Measurements from ENCODE around the gene GASK1A. TPM values are rescaled to one million over a fixed set of nuclear protein-coding genes. Genes with fewer than 3 reads are reported as not detected.

The GASK1A gene
- total RNA-seq, 2 experiments from 2014 or later: not detected

DNA sequence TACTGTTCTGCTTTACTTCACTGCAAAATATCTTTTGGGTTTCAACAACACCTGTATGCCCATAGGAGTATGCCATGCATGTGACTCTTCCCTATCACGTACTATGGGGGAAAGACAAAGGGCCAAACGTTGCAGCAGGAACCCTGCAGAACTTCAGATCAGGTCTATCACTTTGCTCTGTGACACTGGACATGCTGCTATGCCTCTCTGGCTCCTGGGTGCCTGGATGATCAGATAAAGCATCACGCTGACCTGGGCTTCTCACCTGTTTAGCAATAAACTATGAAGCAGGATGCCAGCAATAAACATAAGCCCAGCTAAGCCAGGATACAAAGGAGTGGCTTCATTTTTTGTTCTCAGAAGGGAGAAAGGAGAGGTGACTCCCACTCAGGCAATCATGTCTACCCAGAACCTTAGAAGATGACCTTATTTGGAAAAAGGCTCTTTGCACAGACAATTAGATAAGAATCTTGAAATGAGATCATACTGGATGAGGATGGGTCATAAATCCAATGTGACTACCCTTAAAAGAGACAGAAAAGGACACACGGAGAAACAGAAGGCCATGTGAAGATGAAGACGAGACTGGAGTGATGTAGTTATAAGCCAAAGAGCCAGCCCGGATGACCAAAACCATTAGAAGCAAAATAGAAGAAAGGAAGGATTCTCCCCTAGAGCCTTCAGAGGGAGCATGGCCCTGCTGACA is 107.5 kb downstream of the GASK1A start:
- no peak for DNase-seq (ENCODE audit: low spot score)
- Histone ChIP-seq H4K20me1 (ENCODE audit: insufficient read depth, low read length) (no peaks in the 10 kb centered on the region), H2AFZ (ENCODE audit: low read length) (no peak overlapping the region), H3K9me3 (ENCODE audit: low read length) (no peaks in the 10 kb centered on the region), H3K4me3 (ENCODE audit: low read depth, low read length, poor library complexity, severe bottlenecking) (no peak overlapping the region), H3K79me2 (ENCODE audit: insufficient read depth, low read depth, low read length) (no peaks in the 10 kb centered on the region), H3K27ac (ENCODE audit: low read depth, low read length, poor library complexity, severe bottlenecking) (no peak overlapping the region), H3K4me1 (ENCODE audit: insufficient read depth, low read length, poor library complexity, severe bottlenecking) (no peaks in the 10 kb centered on the region), H3K4me2 (ENCODE audit: low read length) (no peak overlapping the region), H3K9me2 (ENCODE audit: insufficient read depth, low read length) (no peaks in the 10 kb centered on the region), H3K36me3 (ENCODE audit: insufficient read depth, low read length) (no peaks in the 10 kb centered on the region)
- TF ChIP-seq, protein P1, sequence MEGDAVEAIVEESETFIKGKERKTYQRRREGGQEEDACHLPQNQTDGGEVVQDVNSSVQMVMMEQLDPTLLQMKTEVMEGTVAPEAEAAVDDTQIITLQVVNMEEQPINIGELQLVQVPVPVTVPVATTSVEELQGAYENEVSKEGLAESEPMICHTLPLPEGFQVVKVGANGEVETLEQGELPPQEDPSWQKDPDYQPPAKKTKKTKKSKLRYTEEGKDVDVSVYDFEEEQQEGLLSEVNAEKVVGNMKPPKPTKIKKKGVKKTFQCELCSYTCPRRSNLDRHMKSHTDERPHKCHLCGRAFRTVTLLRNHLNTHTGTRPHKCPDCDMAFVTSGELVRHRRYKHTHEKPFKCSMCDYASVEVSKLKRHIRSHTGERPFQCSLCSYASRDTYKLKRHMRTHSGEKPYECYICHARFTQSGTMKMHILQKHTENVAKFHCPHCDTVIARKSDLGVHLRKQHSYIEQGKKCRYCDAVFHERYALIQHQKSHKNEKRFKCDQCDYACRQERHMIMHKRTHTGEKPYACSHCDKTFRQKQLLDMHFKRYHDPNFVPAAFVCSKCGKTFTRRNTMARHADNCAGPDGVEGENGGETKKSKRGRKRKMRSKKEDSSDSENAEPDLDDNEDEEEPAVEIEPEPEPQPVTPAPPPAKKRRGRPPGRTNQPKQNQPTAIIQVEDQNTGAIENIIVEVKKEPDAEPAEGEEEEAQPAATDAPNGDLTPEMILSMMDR (conservative IDR thresholded peaks at IDR 0.05; ENCODE audit: low read length): no peak
- no peak for TF ChIP-seq EZH2phosphoT487 (IDR thresholded peaks at IDR 0.05; ENCODE audit: borderline replicate concordance, low read depth, low read length)
- ChIA-PET POLR2A (interaction anchor here (0.6 to 1.7 kb wide), 2 partner anchors 8 to 417 kb away, joined by 3 to 4 read pairs; no protein-coding TSS in a partner anchor), CTCF (ENCODE audit: unreplicated experiment) (no interaction called here)
- BruUV-seq (replicated peaks): no TSS peak
- intact Hi-C loops (cut with micrococcal nuclease; ENCODE audit: unreplicated experiment): no loop called here

DNA sequence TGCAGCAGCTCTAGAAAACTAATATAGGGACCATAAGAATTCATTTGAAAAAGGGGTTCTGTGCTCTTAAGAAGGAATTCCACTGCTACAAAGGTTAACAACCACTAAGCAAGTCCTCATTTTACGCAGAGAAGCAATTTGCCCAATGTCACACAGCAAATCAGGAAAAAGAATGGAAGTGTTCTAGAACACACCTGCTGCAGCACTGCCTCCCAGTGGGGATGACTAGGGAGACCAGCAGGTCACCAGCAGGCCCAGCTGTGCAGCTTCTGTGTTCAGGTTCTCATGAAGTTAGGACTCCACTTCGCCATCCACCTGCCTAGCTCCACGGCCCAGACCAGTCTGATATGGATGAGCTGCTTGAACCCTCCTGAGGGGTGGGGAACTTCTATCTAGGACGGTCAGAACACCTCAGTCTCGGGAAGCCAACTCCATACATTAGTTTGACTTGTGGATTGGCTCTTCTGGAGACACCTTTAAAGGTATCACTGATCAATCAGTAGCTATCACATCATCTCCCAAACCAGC is 108.2 kb downstream of the GASK1A start:
- H3K4me2 ChIP-seq (ENCODE audit: low read length): no peak overlapping the region
- no peak for DNase-seq (ENCODE audit: low spot score)
- no peak for TF ChIP-seq EZH2phosphoT487 (IDR thresholded peaks at IDR 0.05; ENCODE audit: borderline replicate concordance, low read depth, low read length)
- TF ChIP-seq, protein P1 (conservative IDR thresholded peaks at IDR 0.05; ENCODE audit: low read length): no peak
- H3K79me2 ChIP-seq (ENCODE audit: insufficient read depth, low read depth, low read length): no peaks in the 10 kb centered on the region
- H3K4me3 ChIP-seq (ENCODE audit: low read depth, low read length, poor library complexity, severe bottlenecking): no peak overlapping the region
- H2AFZ ChIP-seq (ENCODE audit: low read length): no peak overlapping the region
- H3K4me1 ChIP-seq (ENCODE audit: insufficient read depth, low read length, poor library complexity, severe bottlenecking): no peaks in the 10 kb centered on the region
- H3K27ac ChIP-seq (ENCODE audit: low read depth, low read length, poor library complexity, severe bottlenecking): no peak overlapping the region
- H3K9me2 ChIP-seq (ENCODE audit: insufficient read depth, low read length): no peaks in the 10 kb centered on the region
- H3K9me3 ChIP-seq (ENCODE audit: low read length): no peaks in the 10 kb centered on the region
- no TSS peak for BruUV-seq (replicated peaks)
- no peaks in the 10 kb centered on the region for H4K20me1 ChIP-seq (ENCODE audit: insufficient read depth, low read length)
- ChIA-PET CTCF (ENCODE audit: unreplicated experiment) (no interaction called here), POLR2A (interaction anchor here (1.7 kb wide), 1 partner anchor 9 kb away, joined by 4 read pairs; no protein-coding TSS in a partner anchor)
- no peaks in the 10 kb centered on the region for H3K36me3 ChIP-seq (ENCODE audit: insufficient read depth, low read length)
- intact Hi-C loops (cut with micrococcal nuclease; ENCODE audit: unreplicated experiment): no loop called here

DNA sequence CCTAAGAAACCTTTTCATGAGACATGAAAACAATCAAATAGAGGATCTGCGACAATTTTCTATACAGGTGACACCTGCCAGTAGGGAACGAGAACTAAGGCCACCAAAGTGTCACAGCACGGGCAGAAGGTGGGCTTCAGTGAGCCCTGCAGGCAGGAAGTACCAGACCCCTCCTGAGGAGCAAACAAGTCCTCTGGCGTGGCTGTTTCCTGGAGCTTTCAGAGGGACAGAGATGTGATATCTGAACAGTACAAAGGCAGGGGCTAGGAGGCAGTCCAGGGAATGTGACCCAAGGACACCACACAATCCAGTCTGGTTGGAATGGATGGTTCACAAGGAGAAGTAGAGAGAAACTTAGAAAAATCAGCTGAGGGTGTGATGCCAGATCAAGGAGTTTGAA is 110.0 kb downstream of the GASK1A start:
- Histone ChIP-seq H3K4me3 (ENCODE audit: low read depth, low read length, poor library complexity, severe bottlenecking) (no peak overlapping the region), H2AFZ (ENCODE audit: low read length) (no peak overlapping the region), H3K9me3 (ENCODE audit: low read length) (no peaks in the 10 kb centered on the region), H4K20me1 (ENCODE audit: insufficient read depth, low read length) (no peaks in the 10 kb centered on the region), H3K36me3 (ENCODE audit: insufficient read depth, low read length) (no peaks in the 10 kb centered on the region), H3K27ac (ENCODE audit: low read depth, low read length, poor library complexity, severe bottlenecking) (no peak overlapping the region), H3K9me2 (ENCODE audit: insufficient read depth, low read length) (no peaks in the 10 kb centered on the region), H3K4me2 (ENCODE audit: low read length) (no peak overlapping the region), H3K4me1 (ENCODE audit: insufficient read depth, low read length, poor library complexity, severe bottlenecking) (no peaks in the 10 kb centered on the region), H3K79me2 (ENCODE audit: insufficient read depth, low read depth, low read length) (no peaks in the 10 kb centered on the region)
- ChIA-PET POLR2A (no interaction called here), CTCF (ENCODE audit: unreplicated experiment) (no interaction called here)
- no peak for TF ChIP-seq EZH2phosphoT487 (IDR thresholded peaks at IDR 0.05; ENCODE audit: borderline replicate concordance, low read depth, low read length)
- TF ChIP-seq, protein P1 (conservative IDR thresholded peaks at IDR 0.05; ENCODE audit: low read length): no peak
- no peak for DNase-seq (ENCODE audit: low spot score)
- intact Hi-C loops (cut with micrococcal nuclease; ENCODE audit: unreplicated experiment): no loop called here
- BruUV-seq (replicated peaks): no TSS peak

Measured in OCI-LY7 (cell line).